Measurements from ENCODE around the gene PGBD5. TPM values are rescaled to one million over a fixed set of nuclear protein-coding genes. Genes with fewer than 3 reads are reported as not detected.

The PGBD5 gene
- polyA plus RNA-seq, 3 donors: 0.44 TPM; not detected in 2

GRCh38 chr1:230307213-230307612 is 118.9 kb downstream of the PGBD5 start:
- Mint-ChIP-seq H3K4me3 (no peak overlapping the region), H3K9me3 (no peaks in the 10 kb centered on the region), H3K4me1 (peaks cover 15% of the 10 kb centered on the region), H3K36me3 (no peaks in the 10 kb centered on the region), H3K27me3 (ENCODE audit: low read depth in 3 of 3) (peaks cover 3 to 5% (median 4%) of the 10 kb centered on the region in 3 donors), H3K27ac (no peak overlapping the region)
- TF ChIP-seq, protein P1, sequence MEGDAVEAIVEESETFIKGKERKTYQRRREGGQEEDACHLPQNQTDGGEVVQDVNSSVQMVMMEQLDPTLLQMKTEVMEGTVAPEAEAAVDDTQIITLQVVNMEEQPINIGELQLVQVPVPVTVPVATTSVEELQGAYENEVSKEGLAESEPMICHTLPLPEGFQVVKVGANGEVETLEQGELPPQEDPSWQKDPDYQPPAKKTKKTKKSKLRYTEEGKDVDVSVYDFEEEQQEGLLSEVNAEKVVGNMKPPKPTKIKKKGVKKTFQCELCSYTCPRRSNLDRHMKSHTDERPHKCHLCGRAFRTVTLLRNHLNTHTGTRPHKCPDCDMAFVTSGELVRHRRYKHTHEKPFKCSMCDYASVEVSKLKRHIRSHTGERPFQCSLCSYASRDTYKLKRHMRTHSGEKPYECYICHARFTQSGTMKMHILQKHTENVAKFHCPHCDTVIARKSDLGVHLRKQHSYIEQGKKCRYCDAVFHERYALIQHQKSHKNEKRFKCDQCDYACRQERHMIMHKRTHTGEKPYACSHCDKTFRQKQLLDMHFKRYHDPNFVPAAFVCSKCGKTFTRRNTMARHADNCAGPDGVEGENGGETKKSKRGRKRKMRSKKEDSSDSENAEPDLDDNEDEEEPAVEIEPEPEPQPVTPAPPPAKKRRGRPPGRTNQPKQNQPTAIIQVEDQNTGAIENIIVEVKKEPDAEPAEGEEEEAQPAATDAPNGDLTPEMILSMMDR (IDR thresholded peaks at IDR 0.05): no peak
- no peak overlapping the region for H2AFZ ChIP-seq (ENCODE audit: insufficient read depth, low read depth, low read length, poor library complexity, severe bottlenecking)
- intact Hi-C loops (cut with micrococcal nuclease): no loop called here
- 58% methylated on average over 2 of the region's 4 CpGs for WGBS (ENCODE audit: insufficient coverage)
- H3K27me3 ChIP-seq (ENCODE audit: control insufficient read depth in 2 of 2, insufficient read depth in 2 of 2, low read length in 2 of 2): no peaks in the 10 kb centered on the region
- no peaks in the 10 kb centered on the region for H4K20me1 ChIP-seq (ENCODE audit: insufficient read depth, low read length)
- no peak for DNase-seq
- H3K4me3 ChIP-seq (replicated peaks in 1 of 3; ENCODE audit: low read depth in 2 of 3, low read length in 3 of 3): no peak overlapping the region
- peaks cover 0 to 5% of the 10 kb centered on the region in 2 donors for H3K4me1 ChIP-seq (ENCODE audit: control insufficient read depth in 1 of 2, insufficient read depth in 2 of 2, low read length in 2 of 2)
- no peaks in the 10 kb centered on the region for H3K79me2 ChIP-seq (ENCODE audit: insufficient read depth, low read length)
- H3K36me3 ChIP-seq (replicated peaks in 1 of 2; ENCODE audit: control insufficient read depth in 1 of 2, insufficient read depth in 2 of 2, low read length in 2 of 2): no peaks in the 10 kb centered on the region
- no peak overlapping the region for H3K4me2 ChIP-seq (replicated peaks; ENCODE audit: extremely low read depth, low read length, poor library complexity, severe bottlenecking)
- no peak overlapping the region for H3K9ac ChIP-seq (ENCODE audit: insufficient read depth, low read length, poor library complexity, severe bottlenecking)
- H3K27ac ChIP-seq (ENCODE audit: low read depth in 1 of 2, low read length in 2 of 2): no peak overlapping the region
- H3K9me3 ChIP-seq (replicated peaks in 1 of 2; ENCODE audit: control insufficient read depth in 1 of 2, insufficient read depth in 1 of 2, low read length in 2 of 2): no peaks in the 10 kb centered on the region

- no peaks in the 10 kb centered on the region for H3K9me3 Mint-ChIP-seq
Measured at GRCh38 chr1:230306169-230306568, 120.0 kb downstream of the PGBD5 start.

More at GRCh38 chr1:230306169-230306568, 120.0 kb downstream of the PGBD5 start:
- intact Hi-C loops (cut with micrococcal nuclease): no loop called here
- no peak overlapping the region for H2AFZ ChIP-seq (ENCODE audit: insufficient read depth, low read depth, low read length, poor library complexity, severe bottlenecking)
- no peaks in the 10 kb centered on the region for H3K9me3 ChIP-seq (replicated peaks in 1 of 2; ENCODE audit: control insufficient read depth in 1 of 2, insufficient read depth in 1 of 2, low read length in 2 of 2)
- TF ChIP-seq, protein P1 (IDR thresholded peaks at IDR 0.05): no peak
- H3K36me3 ChIP-seq (replicated peaks in 1 of 2; ENCODE audit: control insufficient read depth in 1 of 2, insufficient read depth in 2 of 2, low read length in 2 of 2): no peaks in the 10 kb centered on the region
- no peaks in the 10 kb centered on the region for H3K27me3 ChIP-seq (ENCODE audit: control insufficient read depth in 2 of 2, insufficient read depth in 2 of 2, low read length in 2 of 2)
- H3K4me1 ChIP-seq (ENCODE audit: control insufficient read depth in 1 of 2, insufficient read depth in 2 of 2, low read length in 2 of 2): peaks cover 0 to 5% of the 10 kb centered on the region in 2 donors
- Mint-ChIP-seq H3K27ac (no peak overlapping the region), H3K4me1 (peaks cover 15% of the 10 kb centered on the region), H3K27me3 (ENCODE audit: low read depth in 3 of 3) (peaks cover 3 to 8% (median 5%) of the 10 kb centered on the region in 3 donors), H3K36me3 (no peaks in the 10 kb centered on the region), H3K4me3 (no peak overlapping the region)
- 80% methylated on average over 1 of the region's 4 CpGs for WGBS (ENCODE audit: insufficient coverage)
- no peak overlapping the region for H3K27ac ChIP-seq (ENCODE audit: low read depth in 1 of 2, low read length in 2 of 2)
- no peak overlapping the region for H3K9ac ChIP-seq (ENCODE audit: insufficient read depth, low read length, poor library complexity, severe bottlenecking)
- H4K20me1 ChIP-seq (ENCODE audit: insufficient read depth, low read length): no peaks in the 10 kb centered on the region
- H3K79me2 ChIP-seq (ENCODE audit: insufficient read depth, low read length): no peaks in the 10 kb centered on the region
- H3K4me3 ChIP-seq (replicated peaks in 1 of 3; ENCODE audit: low read depth in 2 of 3, low read length in 3 of 3): no peak overlapping the region
- no peak overlapping the region for H3K4me2 ChIP-seq (replicated peaks; ENCODE audit: extremely low read depth, low read length, poor library complexity, severe bottlenecking)
- DNase-seq: no peak

All from CD14-positive monocyte (primary cell).